Calu3 (cell line): ENCODE data around the gene OMP. TPM values are rescaled to one million over a fixed set of nuclear protein-coding genes. Genes with fewer than 3 reads are reported as not detected.
A peak's percentile ranks its signal among the peaks of the same experiment; 100 is the strongest.
"Not testable (repeated sequence)": the region's sequence is repeated elsewhere in the genome, so short reads cannot be mapped to it uniquely, and the experiment has no call there.

ENCODE experiments used
- BruUV-seq: library from RNA; stranded (reverse); fragments of 400-500 nt; replicated peaks from 2 replicates; lab custom pipeline; 2021; lab: Mats Ljungman, UMichigan
- CTCF ChIA-PET: fragments of 300-600 bp; sonication (Branson Sonifier 250); formaldehyde crosslinking; loops from one replicate; lab custom pipeline; 2022; ENCODE audit warnings: antibody characterized with exemption; lab: Charles Lee
- DNase-seq: peaks from one replicate; pipeline ENCODE4 v3.0.0; 2022
- H3K27ac Mint-ChIP-seq: one replicate; pipeline ENCODE4 v1.8.0; 2022; ENCODE audit warnings: mixed read lengths; ENCODE audit not compliant: unreplicated experiment
- H3K27me3 Mint-ChIP-seq: one replicate; pipeline ENCODE4 v1.8.0; 2022; ENCODE audit warnings: mixed read lengths; ENCODE audit not compliant: unreplicated experiment
- H3K36me3 Mint-ChIP-seq: one replicate; pipeline ENCODE4 v1.8.0; 2022; ENCODE audit warnings: mild to moderate bottlenecking, moderate library complexity, mixed read lengths; ENCODE audit not compliant: insufficient read depth, unreplicated experiment
- H3K4me1 Mint-ChIP-seq: one replicate; pipeline ENCODE4 v1.8.0; 2022; ENCODE audit warnings: mild to moderate bottlenecking, low read depth, mixed read lengths; ENCODE audit not compliant: unreplicated experiment
- H3K4me3 Mint-ChIP-seq: one replicate; pipeline ENCODE4 v1.8.0; 2022; ENCODE audit warnings: mild to moderate bottlenecking, low read depth, moderate library complexity, mixed read lengths; ENCODE audit not compliant: unreplicated experiment
- H3K9me3 Mint-ChIP-seq: one replicate; pipeline ENCODE4 v1.8.0; 2022; ENCODE audit warnings: low read depth, mixed read lengths; ENCODE audit not compliant: unreplicated experiment
- CTCF ChIP-seq: fragments of 200-600 bp; IDR thresholded peaks from one replicate; pipeline ENCODE4 v1.8.0; 2022; ENCODE audit warnings: antibody characterized with exemption; ENCODE audit not compliant: unreplicated experiment
- intact Hi-C: fragments of 100-400 bp; cut with micrococcal nuclease; formaldehyde crosslinking; loops from one replicate; pipeline ENCODE4 v1.10.0; 2022; ENCODE audit not compliant: unreplicated experiment
- total RNA-seq: library from RNA; stranded (reverse); gene quantifications from 2 replicates; pipeline ENCODE4 v1.2.3, GENCODE V29; 2022

OMP gene
- total RNA-seq, 1 experiment from 2014 or later = 1.1 TPM

GRCh38 chr11:77058900-77059299 is 43.7 kb upstream of the OMP start:
- BruUV-seq = no TSS peak
- DNase-seq = no peak
- peaks cover 25% of the 10 kb centered on the region for H3K4me1 Mint-ChIP-seq
- no peak overlapping the region for H3K27ac Mint-ChIP-seq
- H3K4me3 Mint-ChIP-seq = no peak overlapping the region
- peaks cover 5% of the 10 kb centered on the region for H3K36me3 Mint-ChIP-seq
- TF ChIP-seq CTCF = no peak
- peaks cover 2% of the 10 kb centered on the region for H3K9me3 Mint-ChIP-seq
- CTCF ChIA-PET = interaction anchor here (1.8 kb wide), 1 partner anchor 32 kb away, joined by 5 read pairs; no protein-coding TSS in a partner anchor
- no peaks in the 10 kb centered on the region for H3K27me3 Mint-ChIP-seq
- intact Hi-C loops = no loop called here

GRCh38 chr11:77059806-77060205 is 42.8 kb upstream of the OMP start:
- H3K27ac Mint-ChIP-seq = no peak overlapping the region
- no peak for TF ChIP-seq CTCF
- BruUV-seq = no TSS peak
- H3K4me1 Mint-ChIP-seq = peaks cover 29% of the 10 kb centered on the region
- H3K4me3 Mint-ChIP-seq = no peak overlapping the region
- CTCF ChIA-PET = no interaction called here
- no peaks in the 10 kb centered on the region for H3K27me3 Mint-ChIP-seq
- H3K36me3 Mint-ChIP-seq = peaks cover 5% of the 10 kb centered on the region
- intact Hi-C loops = no loop called here
- peaks cover 2% of the 10 kb centered on the region for H3K9me3 Mint-ChIP-seq
- DNase-seq = no peak

GRCh38 chr11:77060234-77060633 is 42.4 kb upstream of the OMP start:
- H3K4me3 Mint-ChIP-seq = no peak overlapping the region

GRCh38 chr11:77061258-77061657 is 41.4 kb upstream of the OMP start:
- H3K4me3 Mint-ChIP-seq, intact Hi-C loops, H3K9me3 Mint-ChIP-seq, DNase-seq, H3K27me3 Mint-ChIP-seq, BruUV-seq: not testable (repeated sequence)
- Mint-ChIP-seq H3K36me3 (peaks cover 10% of the 10 kb centered on the region), H3K4me1 (peaks cover 42% of the 10 kb centered on the region), H3K27ac (peak overlapping the region; percentile 14)
- CTCF ChIA-PET = interaction anchor here (3.0 kb wide), 1 partner anchor 29 kb away, joined by 71 read pairs; no protein-coding TSS in a partner anchor

More at GRCh38 chr11:77060234-77060633, 42.4 kb upstream of the OMP start:
- Mint-ChIP-seq H3K27me3 (no peaks in the 10 kb centered on the region), H3K4me1 (peaks cover 33% of the 10 kb centered on the region), H3K9me3 (peaks cover 2% of the 10 kb centered on the region), H3K36me3 (peaks cover 5% of the 10 kb centered on the region), H3K27ac (peak overlapping the region; percentile 14)
- TF ChIP-seq CTCF = no peak
- BruUV-seq = no TSS peak
- CTCF ChIA-PET = no interaction called here
- no peak for DNase-seq
- intact Hi-C loops = no loop called here

- H3K27ac Mint-ChIP-seq = peak overlapping the region; percentile 36
- no peak for TF ChIP-seq CTCF
- peak; percentile 32 for DNase-seq
- H3K36me3 Mint-ChIP-seq = peaks cover 27% of the 10 kb centered on the region
- no peaks in the 10 kb centered on the region for H3K27me3 Mint-ChIP-seq
- peaks cover 50% of the 10 kb centered on the region for H3K4me1 Mint-ChIP-seq
- peaks cover 2% of the 10 kb centered on the region for H3K9me3 Mint-ChIP-seq
- CTCF ChIA-PET = interaction anchor here (0.6 to 3.0 kb wide), 8 partner anchors 10 to 142 kb away, joined by 3 to 71 read pairs (median 5); no protein-coding TSS in a partner anchor
- no TSS peak for BruUV-seq
- intact Hi-C loops = loop anchor here (1.0 kb wide), 1 partner anchor 28 kb away; no protein-coding TSS in a partner anchor
- no peak overlapping the region for H3K4me3 Mint-ChIP-seq
Observed at GRCh38 chr11:77062924-77063323, 39.7 kb upstream of the OMP start.
